Lower leg skin (tissue), 3 donors: ENCODE results near the gene SHTN1.

ENCODE experiments used
- POLR2A ChIP-seq, 2 donors: fragments of 450-650 bp; IDR thresholded peaks; one replicate each; pipeline ENCODE4 v1.6.1; 2016 to 2017; ENCODE audit warnings: antibody characterized with exemption in 2 of 2, mild to moderate bottlenecking in 1 of 2, moderate library complexity in 1 of 2
- TF ChIP-seq, protein P1 (sequence below), 3 donors: fragments of 450-650 bp; IDR thresholded peaks; one replicate each; pipeline ENCODE4 v1.5.1; 2016; ENCODE audit warnings: antibody characterized with exemption in 3 of 3, mild to moderate bottlenecking in 3 of 3, moderate library complexity in 2 of 3

- TF ChIP-seq, protein P1, sequence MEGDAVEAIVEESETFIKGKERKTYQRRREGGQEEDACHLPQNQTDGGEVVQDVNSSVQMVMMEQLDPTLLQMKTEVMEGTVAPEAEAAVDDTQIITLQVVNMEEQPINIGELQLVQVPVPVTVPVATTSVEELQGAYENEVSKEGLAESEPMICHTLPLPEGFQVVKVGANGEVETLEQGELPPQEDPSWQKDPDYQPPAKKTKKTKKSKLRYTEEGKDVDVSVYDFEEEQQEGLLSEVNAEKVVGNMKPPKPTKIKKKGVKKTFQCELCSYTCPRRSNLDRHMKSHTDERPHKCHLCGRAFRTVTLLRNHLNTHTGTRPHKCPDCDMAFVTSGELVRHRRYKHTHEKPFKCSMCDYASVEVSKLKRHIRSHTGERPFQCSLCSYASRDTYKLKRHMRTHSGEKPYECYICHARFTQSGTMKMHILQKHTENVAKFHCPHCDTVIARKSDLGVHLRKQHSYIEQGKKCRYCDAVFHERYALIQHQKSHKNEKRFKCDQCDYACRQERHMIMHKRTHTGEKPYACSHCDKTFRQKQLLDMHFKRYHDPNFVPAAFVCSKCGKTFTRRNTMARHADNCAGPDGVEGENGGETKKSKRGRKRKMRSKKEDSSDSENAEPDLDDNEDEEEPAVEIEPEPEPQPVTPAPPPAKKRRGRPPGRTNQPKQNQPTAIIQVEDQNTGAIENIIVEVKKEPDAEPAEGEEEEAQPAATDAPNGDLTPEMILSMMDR (IDR thresholded peaks at IDR 0.05) = no peak
- no peak for TF ChIP-seq POLR2A (IDR thresholded peaks at IDR 0.05)
Measured at GRCh38 chr10:116960066-116960776, 44.8 kb downstream of the SHTN1 start.
